Gastrocnemius medialis (tissue), 4 donors: ENCODE measurements around the gene MYO1F.
"Not testable (repeated sequence)": the region's sequence is repeated elsewhere in the genome, so short reads cannot be mapped to it uniquely, and the experiment has no call there.

ENCODE experiments used
- CTCF ChIP-seq, 5 experiments: fragments of 450-650 bp in 3 of 5; fragments of 200-600 bp in 2 of 5; sonication (generic) in 2 of 5; IDR thresholded peaks in 4 of 5; conservative IDR thresholded peaks in 1 of 5; 1 replicate in 4 of 5; 2 replicates in 1 of 5; pipeline ENCODE4 v1.5.1; 2016 to 2019; ENCODE audit warnings: antibody characterized with exemption in 5 of 5, mild to moderate bottlenecking in 3 of 5, moderate library complexity in 3 of 5
- POLR2A ChIP-seq, 2 donors: fragments of 450-650 bp; IDR thresholded peaks; one replicate each; pipeline ENCODE4 v1.6.1; 2017; ENCODE audit warnings: antibody characterized with exemption in 2 of 2, mild to moderate bottlenecking in 2 of 2, moderate library complexity in 2 of 2

DNA sequence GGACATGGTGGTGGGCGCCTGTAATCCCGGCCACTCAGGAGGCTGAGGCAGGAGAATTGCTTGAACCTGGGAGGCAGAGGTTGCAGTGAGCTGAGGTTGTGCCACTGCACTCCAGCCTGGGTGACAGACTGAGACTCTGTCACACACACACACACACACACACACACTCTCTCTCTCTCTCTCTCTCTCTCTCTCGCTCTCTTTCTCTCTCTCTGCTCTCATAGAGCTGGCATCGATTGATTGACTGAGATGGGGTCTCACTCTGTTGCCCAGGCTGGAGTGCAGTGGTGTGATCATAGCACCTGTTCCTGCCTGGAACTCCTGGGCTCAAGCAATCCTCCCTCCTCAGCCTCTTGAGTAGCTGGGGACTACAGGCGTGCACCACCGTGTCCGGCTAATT lies 23.5 kb downstream of the MYO1F start:
- not testable (repeated sequence) for TF ChIP-seq CTCF (IDR thresholded peaks at IDR 0.05 in 4 of 5, conservative IDR thresholded peaks at IDR 0.05 in 1 of 5); POLR2A (IDR thresholded peaks at IDR 0.05)
